HG03469 (cell line): Measurements from ENCODE around the gene GAN.

Experiments
- ATAC-seq: cut with Tn5 transposase; IDR thresholded peaks from one replicate; pipeline ENCODE4 v1.9.1; 2021; ENCODE audit warnings: mild to moderate bottlenecking, moderate library complexity, moderate number of reproducible peaks; ENCODE audit not compliant: unreplicated experiment

The GAN gene

GRCh38 chr16:81424771-81425170 is 110.0 kb downstream of the GAN start:
- ATAC-seq: no peak

- ATAC-seq: no peak
These were observed 112.5 kb downstream of the GAN start for GRCh38 chr16:81427219-81427618.

GRCh38 chr16:81429045-81429521 is 114.3 kb downstream of the GAN start:
- no peak for ATAC-seq

- ATAC-seq: no peak
These were observed 117.0 kb downstream of the GAN start for GRCh38 chr16:81431554-81432353.

- no peak for ATAC-seq
These were observed 118.3 kb downstream of the GAN start for GRCh38 chr16:81432937-81433557.

GRCh38 chr16:81435103-81435502 is 120.3 kb downstream of the GAN start:
- no peak for ATAC-seq

GRCh38 chr16:81435567-81435966 is 120.8 kb downstream of the GAN start:
- no peak for ATAC-seq

GRCh38 chr16:81436386-81436785 is 121.6 kb downstream of the GAN start:
- no peak for ATAC-seq

- no peak for ATAC-seq
These were observed 123.1 kb downstream of the GAN start for GRCh38 chr16:81437865-81438264.
